ENCODE data around the gene KDM6A.

- TF ChIP-seq CTCF (IDR thresholded peaks at IDR 0.05): no peak
- no peak for TF ChIP-seq POLR2A (IDR thresholded peaks at IDR 0.05)
Measured at GRCh38 chrX:44937606-44938005, 64.6 kb downstream of the KDM6A start.

Data from esophagus squamous epithelium (tissue), 4 donors.